Measurements from ENCODE around the gene GRIK5.

Gene GRIK5

GRCh38 chr19:41951686-41952172 lies 118.3 kb downstream of the GRIK5 start:
- Histone ChIP-seq H3K79me2 (ENCODE audit: control insufficient read depth, low read length) (peaks cover 3% of the 10 kb centered on the region; the same call in 1 of the 2 replicates), H3K4me2 (ENCODE audit: low read length) (peak overlapping the region; percentile 58), H4K20me1 (ENCODE audit: control insufficient read depth, insufficient read depth, low read depth, low read length) (no peaks in the 10 kb centered on the region), H3K4me1 (ENCODE audit: control insufficient read depth, low read length) (peaks cover 86% of the 10 kb centered on the region), H3K36me3 (ENCODE audit: control insufficient read depth, low read length) (peaks cover 30% of the 10 kb centered on the region), H3K27ac (ENCODE audit: low read depth, low read length) (peak overlapping the region; percentile 54), H3K4me3 (ENCODE audit: low read length) (peak overlapping the region; percentile 29), H3K9me3 (ENCODE audit: control insufficient read depth, insufficient read depth, low read length) (no peaks in the 10 kb centered on the region), H3K27me3 (ENCODE audit: control insufficient read depth, low read length) (no peaks in the 10 kb centered on the region), H3K9me2 (replicated peaks; ENCODE audit: control insufficient read depth, low read length) (no peaks in the 10 kb centered on the region), H3F3A (ENCODE audit: control insufficient read depth, insufficient read depth) (peaks cover 20% of the 10 kb centered on the region)
- TF ChIP-seq CTCF (IDR thresholded peaks at IDR 0.05; ENCODE audit: low read depth, low read length, poor library complexity, severe bottlenecking) (peak; percentile 98), EZH2phosphoT487 (IDR thresholded peaks at IDR 0.05; ENCODE audit: borderline replicate concordance, low read length) (no peak)

Measured in DOHH2 (cell line).